Bronchial epithelial cell (primary cell): ENCODE results near the gene PKNOX2. TPM values are rescaled to one million over a fixed set of nuclear protein-coding genes. Genes with fewer than 3 reads are reported as not detected.

Experiments
- DNase-seq: peaks from one replicate; pipeline ENCODE4 v3.0.0-alpha.2; 2010; ENCODE audit warnings: low read depth
- FAIRE-seq: peaks from 2 replicates; lab custom pipeline; 2011; peaks lifted over from hg19 to GRCh38; lab: Jason Lieb, UNC
- H3K27me3 ChIP-seq: 2 replicates; pipeline ENCODE4 v1.5.1; 2011; ENCODE audit warnings: low read length; ENCODE audit not compliant: control insufficient read depth, insufficient read depth
- H3K36me3 ChIP-seq: 2 replicates; pipeline ENCODE4 v1.5.1; 2011; ENCODE audit warnings: low read length; ENCODE audit not compliant: control insufficient read depth, insufficient read depth
- H3K4me3 ChIP-seq: 2 replicates; pipeline ENCODE4 v1.5.1; 2011; ENCODE audit warnings: mild to moderate bottlenecking, low read depth, low read length, control low read depth
- CTCF ChIP-seq: IDR thresholded peaks from 2 replicates; pipeline ENCODE4 v1.5.1; 2011; ENCODE audit warnings: mild to moderate bottlenecking, moderate library complexity, low read length, control low read depth, inconsistent platforms; ENCODE audit not compliant: insufficient read depth, severe bottlenecking
- total RNA-seq: library from RNA; depleted of rRNA; stranded (reverse); fragments of >200 nt; gene quantifications from 2 replicates; pipeline ENCODE4 v1.2.1, GENCODE V29; 2014

Gene PKNOX2
- total RNA-seq, 1 donor from 2014 or later, result not detected

- no peak overlapping the region for H3K4me3 ChIP-seq
- H3K36me3 ChIP-seq, result no peaks in the 10 kb centered on the region
- TF ChIP-seq CTCF, result no peak
- peaks cover 1% of the 10 kb centered on the region for H3K27me3 ChIP-seq
- no peak for DNase-seq
- peak; percentile 99 for FAIRE-seq
Measured at GRCh38 chr11:125155767-125156166, 8.8 kb upstream of the PKNOX2 start.

GRCh38 chr11:125156346-125157117 is 8.0 kb upstream of the PKNOX2 start:
- no peak for DNase-seq
- FAIRE-seq, result no peak

GRCh38 chr11:125157118-125157733 is 7.3 kb upstream of the PKNOX2 start:
- no peak for TF ChIP-seq CTCF
- DNase-seq (no peak), FAIRE-seq (no peak)
- Histone ChIP-seq H3K36me3 (no peaks in the 10 kb centered on the region), H3K27me3 (peaks cover 1% of the 10 kb centered on the region), H3K4me3 (no peak overlapping the region)

More at GRCh38 chr11:125156346-125157117, 8.0 kb upstream of the PKNOX2 start:
- Histone ChIP-seq H3K36me3 (no peaks in the 10 kb centered on the region), H3K4me3 (no peak overlapping the region), H3K27me3 (peaks cover 1% of the 10 kb centered on the region)
- TF ChIP-seq CTCF, result no peak

- DNase-seq (no peak), FAIRE-seq (peak; percentile 83)
- no peaks in the 10 kb centered on the region for H3K36me3 ChIP-seq
- TF ChIP-seq CTCF, result no peak
- peaks cover 1% of the 10 kb centered on the region for H3K27me3 ChIP-seq
- H3K4me3 ChIP-seq, result no peak overlapping the region
Measured at GRCh38 chr11:125157953-125158680, 6.4 kb upstream of the PKNOX2 start.

GRCh38 chr11:125162743-125163142 is 1.8 kb upstream of the PKNOX2 start:
- Histone ChIP-seq H3K4me3 (no peak overlapping the region), H3K36me3 (no peaks in the 10 kb centered on the region), H3K27me3 (peaks cover 12% of the 10 kb centered on the region)
- FAIRE-seq (no peak), DNase-seq (no peak)
- no peak for TF ChIP-seq CTCF
